T-cell (primary cell): ENCODE measurements around the gene ARHGEF28. TPM values are rescaled to one million over a fixed set of nuclear protein-coding genes. Genes with fewer than 3 reads are reported as not detected.

Source experiments
- ATAC-seq, 4 experiments: fragments of 200-7000 bp in 3 of 4; fragments of 150-1000 bp in 1 of 4; cut with Tn5 transposase; replicated peaks in 1 of 4; 1 replicate in 3 of 4; 2 replicates in 1 of 4; pipeline ENCODE4 v1.10.0; 2021; ENCODE audit warnings: moderate library complexity in 3 of 4, mild to moderate bottlenecking in 2 of 4, moderate number of reproducible peaks in 1 of 4
- CTCF ChIA-PET, 2 donors: fragments of 300-600 bp; sonication (Branson Sonifier 250); formaldehyde crosslinking; loops; one replicate each; lab custom pipeline; 2022; ENCODE audit warnings: antibody characterized with exemption in 2 of 2; lab: Charles Lee
- POLR2A ChIA-PET, 2 donors: fragments of 300-600 bp; sonication (Branson Sonifier 250); formaldehyde crosslinking; loops; one replicate each; lab custom pipeline; 2022; ENCODE audit warnings: antibody characterized with exemption in 2 of 2; lab: Charles Lee
- DNase-seq, 35 experiments: peaks; one replicate each; pipeline versions ENCODE4 v3.0.0 to v3.0.0-alpha.2; 2013 to 2023
- H3K27ac ChIP-seq: one replicate; pipeline ENCODE4 v1.5.1; 2013; ENCODE audit warnings: low read length
- H3K27me3 ChIP-seq, 2 experiments: replicated peaks in 1 of 2; 1 replicate in 1 of 2; 2 replicates in 1 of 2; pipeline versions ENCODE4 v1.6.1 to v1.7.0; 2013; ENCODE audit warnings: low read length in 1 of 2, mixed read lengths in 1 of 2; ENCODE audit not compliant: control insufficient read depth in 2 of 2, insufficient read depth in 2 of 2; ENCODE audit errors: extremely low read depth in 1 of 2
- H3K36me3 ChIP-seq, 2 donors: 1 replicate in 1 of 2; 2 replicates in 1 of 2; pipeline versions ENCODE4 v1.6.1 to v1.7.0; 2013; ENCODE audit warnings: low read length in 1 of 2; ENCODE audit not compliant: control insufficient read depth in 2 of 2, insufficient read depth in 1 of 2; ENCODE audit errors: extremely low read depth in 1 of 2
- H3K4me1 ChIP-seq, 2 experiments: 1 replicate in 1 of 2; 2 replicates in 1 of 2; pipeline versions ENCODE4 v1.6.1 to v1.7.0; 2013; ENCODE audit warnings: low read length in 2 of 2, mixed read lengths in 1 of 2; ENCODE audit not compliant: insufficient read depth in 2 of 2, control insufficient read depth in 1 of 2; ENCODE audit errors: extremely low read depth in 1 of 2
- H3K4me3 ChIP-seq, 2 donors: 1 replicate in 1 of 2; 2 replicates in 1 of 2; pipeline versions ENCODE4 v1.5.1 to v1.7.0; 2013; ENCODE audit warnings: mild to moderate bottlenecking in 2 of 2, low read length in 1 of 2, moderate library complexity in 1 of 2; ENCODE audit not compliant: control insufficient read depth in 1 of 2; ENCODE audit errors: extremely low read depth in 1 of 2
- H3K9me3 ChIP-seq: 2 replicates; pipeline ENCODE4 v1.7.0; 2013
- H3K27ac Mint-ChIP-seq, 2 donors: one replicate each; pipeline ENCODE4 v1.8.0; 2020 to 2021; ENCODE audit warnings: mild to moderate bottlenecking in 2 of 2, mixed read lengths in 2 of 2
- H3K27me3 Mint-ChIP-seq, 2 donors: one replicate each; pipeline ENCODE4 v1.8.0; 2021 to 2022; ENCODE audit warnings: mixed read lengths in 2 of 2
- H3K36me3 Mint-ChIP-seq: one replicate; pipeline ENCODE4 v1.8.0; 2021; ENCODE audit warnings: mixed read lengths
- H3K4me1 Mint-ChIP-seq, 3 donors: one replicate each; pipeline ENCODE4 v1.8.0; 2020 to 2022; ENCODE audit warnings: mixed read lengths in 3 of 3, mild to moderate bottlenecking in 1 of 3
- H3K4me3 Mint-ChIP-seq, 3 donors: one replicate each; pipeline ENCODE4 v1.8.0; 2020 to 2022; ENCODE audit warnings: mild to moderate bottlenecking in 3 of 3, mixed read lengths in 3 of 3, moderate library complexity in 3 of 3
- H3K9me3 Mint-ChIP-seq, 3 donors: one replicate each; pipeline ENCODE4 v1.8.0; 2020 to 2022; ENCODE audit warnings: mixed read lengths in 3 of 3
- WGBS: methylation state at CpG from one replicate; pipeline ENCODE4 v1.1.5; 2013; ENCODE audit warnings: missing lambda C conversion rate; ENCODE audit not compliant: insufficient coverage; 5-methylcytosine and 5-hydroxymethylcytosine counted together
- total RNA-seq, 35 experiments: library from RNA in 6 of 35; stranded (reverse) in 6 of 35; fragments of 120-200 nt in 1 of 35; gene quantifications; one replicate each; pipeline versions ENCODE4 v1.2.1 to v1.2.4 and lab custom pipeline; 2013 to 2026

The ARHGEF28 gene
- total RNA-seq, 5 donors from 2014 or later (not counting 1 experiment from before 2014, with no cell fraction given), result 0.05 to 0.73 (median 0.36) TPM

DNA sequence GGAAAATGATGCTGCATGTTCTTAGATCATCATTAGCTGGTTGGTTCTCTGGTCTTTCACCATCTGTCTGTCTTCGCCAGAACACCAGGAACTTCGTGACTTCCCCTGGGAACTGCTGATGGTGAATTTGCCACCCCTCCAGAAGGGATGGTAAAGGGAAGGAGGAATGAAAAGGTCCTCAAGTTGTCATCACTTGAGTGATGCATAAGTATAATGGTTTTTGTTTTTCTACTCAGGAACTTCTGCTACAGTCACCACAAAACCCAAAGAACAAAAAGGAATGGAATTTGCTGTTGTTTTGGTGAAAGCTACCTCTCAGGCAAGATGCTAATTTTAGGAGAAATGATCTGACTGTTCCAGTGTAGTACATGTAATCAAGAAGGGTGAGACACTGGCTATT is 328.4 kb downstream of the ARHGEF28 start:
- no peak for ATAC-seq
- Mint-ChIP-seq H3K27ac (no peak overlapping the region), H3K4me1 (no peaks in the 10 kb centered on the region), H3K36me3 (no peaks in the 10 kb centered on the region), H3K4me3 (no peak overlapping the region), H3K27me3 (peaks cover 11 to 33% of the 10 kb centered on the region in 2 donors), H3K9me3 (no peaks in the 10 kb centered on the region)
- CTCF ChIA-PET, result no interaction called here
- 81% methylated on average over 2 of the region's 2 CpGs for WGBS
- no peaks in the 10 kb centered on the region for H3K4me1 ChIP-seq
- POLR2A ChIA-PET, result no interaction called here
- H3K36me3 ChIP-seq, result no peaks in the 10 kb centered on the region
- H3K4me3 ChIP-seq, result no peak overlapping the region
- peaks cover 0 to 6% of the 10 kb centered on the region in 2 experiments for H3K27me3 ChIP-seq
- H3K27ac ChIP-seq, result no peak overlapping the region
- DNase-seq, result no peak
- no peaks in the 10 kb centered on the region for H3K9me3 ChIP-seq

DNA sequence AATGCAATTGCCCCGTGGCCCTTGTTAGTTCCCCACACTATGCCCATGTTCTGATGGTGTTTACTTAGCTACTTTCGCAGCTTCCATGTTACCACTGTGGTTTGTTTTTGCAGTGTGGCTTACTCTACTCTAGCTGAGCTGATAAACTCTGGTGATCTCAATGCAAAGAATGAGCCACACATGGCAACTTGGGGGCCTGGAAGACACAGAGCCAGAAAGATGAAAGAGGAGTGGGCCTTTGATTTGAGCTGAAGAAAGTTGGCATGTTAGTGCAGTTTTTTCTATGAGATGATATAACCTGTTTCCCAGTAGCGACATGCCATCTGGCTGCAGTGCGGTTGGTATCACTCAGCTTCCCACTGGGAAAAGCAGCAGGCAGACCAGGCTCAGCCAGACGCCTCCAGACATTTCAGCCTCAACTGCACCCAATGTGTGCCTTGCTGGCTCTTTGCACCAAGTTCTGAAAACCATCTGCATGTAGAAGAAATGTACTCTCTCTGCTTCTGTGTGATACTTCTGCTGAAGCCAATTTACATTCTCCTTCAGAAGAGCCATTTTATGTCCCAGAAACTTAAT is 329.4 kb downstream of the ARHGEF28 start:
- H3K27me3 ChIP-seq, result peaks cover 0 to 6% of the 10 kb centered on the region in 2 experiments
- POLR2A ChIA-PET, result no interaction called here
- no peaks in the 10 kb centered on the region for H3K36me3 Mint-ChIP-seq
- no peaks in the 10 kb centered on the region for H3K36me3 ChIP-seq
- CTCF ChIA-PET, result interaction anchor here in 1 of 2 donors (0.6 kb wide), 2 partner anchors 28 to 707 kb away, joined by 3 read pairs; no protein-coding TSS in a partner anchor
- DNase-seq (no peak), ATAC-seq (no peak)
- H3K9me3 ChIP-seq, result no peaks in the 10 kb centered on the region
- H3K27ac ChIP-seq, result no peak overlapping the region
- H3K4me1 ChIP-seq, result no peaks in the 10 kb centered on the region
- H3K4me1 Mint-ChIP-seq, result no peaks in the 10 kb centered on the region
- no peaks in the 10 kb centered on the region for H3K9me3 Mint-ChIP-seq
- no peak overlapping the region for H3K27ac Mint-ChIP-seq
- 31% methylated on average over 2 of the region's 5 CpGs for WGBS
- no peak overlapping the region for H3K4me3 Mint-ChIP-seq
- peaks cover 14 to 30% of the 10 kb centered on the region in 2 donors for H3K27me3 Mint-ChIP-seq
- H3K4me3 ChIP-seq, result no peak overlapping the region

DNA sequence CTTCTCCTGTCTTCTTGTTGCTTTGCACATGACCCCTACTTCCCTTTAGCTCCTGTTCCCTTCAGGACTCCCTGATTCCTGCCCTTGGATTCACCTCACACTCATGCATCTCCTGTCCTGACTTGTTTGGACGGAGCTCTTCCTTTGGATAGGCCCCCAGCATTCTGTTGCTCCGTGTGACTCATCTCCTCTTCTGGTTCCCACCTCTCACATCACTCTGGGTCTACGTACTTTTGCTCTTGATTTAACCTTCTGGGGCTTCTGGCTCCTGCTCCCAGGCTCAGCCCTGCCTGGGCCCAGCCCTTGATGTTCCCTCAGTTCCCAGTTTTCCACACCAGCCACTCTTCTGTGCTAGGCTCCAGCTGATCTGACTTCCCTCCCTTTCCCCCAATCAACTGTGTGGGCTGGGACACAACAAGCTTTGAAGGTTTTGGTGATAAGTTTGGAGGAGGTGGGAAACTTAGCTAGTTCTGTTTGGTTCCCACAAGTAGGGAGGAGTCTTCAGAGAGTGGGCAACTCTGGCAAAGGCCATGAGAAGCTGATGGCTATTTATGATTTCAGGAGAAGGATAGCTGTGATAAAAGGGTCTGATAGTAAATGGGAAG is 331.5 kb downstream of the ARHGEF28 start:
- H3K4me1 ChIP-seq, result no peaks in the 10 kb centered on the region
- Mint-ChIP-seq H3K27me3 (peaks cover 17 to 22% of the 10 kb centered on the region in 2 donors), H3K27ac (no peak overlapping the region), H3K9me3 (no peaks in the 10 kb centered on the region), H3K4me3 (no peak overlapping the region), H3K36me3 (no peaks in the 10 kb centered on the region), H3K4me1 (no peaks in the 10 kb centered on the region)
- no peaks in the 10 kb centered on the region for H3K36me3 ChIP-seq
- ATAC-seq (no peak), DNase-seq (no peak)
- ChIA-PET POLR2A (no interaction called here), CTCF (no interaction called here)
- 75% methylated on average over 3 of the region's 3 CpGs for WGBS
- peaks cover 0 to 6% of the 10 kb centered on the region in 2 experiments for H3K27me3 ChIP-seq
- H3K9me3 ChIP-seq, result no peaks in the 10 kb centered on the region
- no peak overlapping the region for H3K27ac ChIP-seq
- no peak overlapping the region for H3K4me3 ChIP-seq

DNA sequence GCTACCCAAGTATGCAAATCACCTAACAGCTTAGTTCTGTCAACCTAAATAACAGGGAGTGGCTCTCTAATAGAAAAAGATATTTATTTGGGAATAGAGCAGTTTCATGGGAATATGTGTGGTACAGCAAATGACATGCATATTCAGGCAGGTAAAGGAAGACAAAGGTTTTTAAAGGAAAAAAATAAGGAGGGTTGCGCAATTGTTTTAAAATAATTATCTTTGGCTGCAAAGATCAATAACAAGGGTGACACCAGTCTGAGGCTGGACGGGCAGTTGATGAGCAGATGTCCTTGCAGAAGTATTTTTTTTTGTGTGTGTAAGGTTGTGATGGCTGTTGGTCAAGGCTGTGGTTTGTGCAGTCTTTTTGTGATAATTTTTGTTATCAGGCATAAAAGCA is 332.0 kb downstream of the ARHGEF28 start:
- no peaks in the 10 kb centered on the region for H3K4me1 Mint-ChIP-seq
- no peak overlapping the region for H3K27ac Mint-ChIP-seq
- no peaks in the 10 kb centered on the region for H3K36me3 ChIP-seq
- peaks cover 0 to 3% of the 10 kb centered on the region in 2 experiments for H3K27me3 ChIP-seq
- no peaks in the 10 kb centered on the region for H3K4me1 ChIP-seq
- CTCF ChIA-PET, result no interaction called here
- H3K9me3 Mint-ChIP-seq, result no peaks in the 10 kb centered on the region
- ATAC-seq, result no peak
- H3K4me3 Mint-ChIP-seq, result no peak overlapping the region
- DNase-seq, result no peak
- no peak overlapping the region for H3K27ac ChIP-seq
- H3K9me3 ChIP-seq, result no peaks in the 10 kb centered on the region
- H3K36me3 Mint-ChIP-seq, result no peaks in the 10 kb centered on the region
- peaks cover 17 to 22% of the 10 kb centered on the region in 2 donors for H3K27me3 Mint-ChIP-seq
- no peak overlapping the region for H3K4me3 ChIP-seq
- 63% methylated on average over 1 of the region's 2 CpGs for WGBS
- POLR2A ChIA-PET, result no interaction called here

DNA sequence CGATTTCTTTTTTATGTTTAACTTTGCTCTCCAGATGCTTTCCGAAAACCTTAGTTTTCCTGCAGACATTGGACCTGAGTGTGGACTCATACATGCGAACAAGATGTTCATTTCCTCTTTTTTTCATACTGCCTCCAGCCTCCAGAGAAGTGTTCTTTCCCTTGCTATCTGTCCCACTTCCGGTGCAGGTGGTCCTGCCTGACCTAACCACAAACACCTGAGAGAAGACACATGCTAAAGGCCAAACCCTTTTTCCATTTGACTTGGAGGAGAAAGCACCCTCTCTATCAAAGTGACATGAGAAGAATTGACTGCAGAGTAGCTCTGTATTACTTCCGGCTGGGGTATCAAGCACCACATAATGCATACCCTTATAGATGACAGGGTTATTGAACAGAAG is 334.0 kb downstream of the ARHGEF28 start:
- H3K4me1 Mint-ChIP-seq, result no peaks in the 10 kb centered on the region
- ATAC-seq (no peak), DNase-seq (no peak)
- Histone ChIP-seq H3K27ac (no peak overlapping the region), H3K4me1 (no peaks in the 10 kb centered on the region), H3K27me3 (peaks cover 0 to 3% of the 10 kb centered on the region in 2 experiments), H3K36me3 (no peaks in the 10 kb centered on the region), H3K4me3 (no peak overlapping the region), H3K9me3 (no peaks in the 10 kb centered on the region)
- H3K27me3 Mint-ChIP-seq, result peaks cover 17 to 25% of the 10 kb centered on the region in 2 donors
- H3K9me3 Mint-ChIP-seq, result no peaks in the 10 kb centered on the region
- no peak overlapping the region for H3K4me3 Mint-ChIP-seq
- CTCF ChIA-PET, result no interaction called here
- POLR2A ChIA-PET, result no interaction called here
- 28% methylated on average over 4 of the region's 5 CpGs for WGBS
- H3K27ac Mint-ChIP-seq, result no peak overlapping the region
- H3K36me3 Mint-ChIP-seq, result no peaks in the 10 kb centered on the region

DNA sequence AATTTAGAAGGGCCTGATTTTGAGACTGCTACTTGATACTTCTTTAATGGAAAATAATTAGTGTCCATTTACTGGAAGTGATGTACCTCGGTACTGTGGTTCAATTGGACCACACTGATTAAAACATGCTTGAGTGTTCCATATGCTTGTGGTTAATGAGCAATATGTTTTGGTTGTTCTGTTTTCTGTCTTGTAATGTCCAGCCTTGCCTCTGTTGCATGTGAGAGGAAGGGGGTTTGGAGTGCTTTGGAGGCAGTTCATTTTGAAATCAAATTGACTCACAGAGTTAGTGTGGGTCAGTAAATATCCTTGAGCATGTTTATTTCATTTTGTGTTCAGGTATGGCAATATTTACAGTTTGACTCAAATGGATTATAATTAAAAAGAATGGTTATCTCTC is 334.4 kb downstream of the ARHGEF28 start:
- no peaks in the 10 kb centered on the region for H3K36me3 ChIP-seq
- Mint-ChIP-seq H3K36me3 (no peaks in the 10 kb centered on the region), H3K27me3 (peaks cover 17 to 25% of the 10 kb centered on the region in 2 donors), H3K4me3 (no peak overlapping the region), H3K9me3 (no peaks in the 10 kb centered on the region), H3K4me1 (no peaks in the 10 kb centered on the region), H3K27ac (no peak overlapping the region)
- no peaks in the 10 kb centered on the region for H3K9me3 ChIP-seq
- POLR2A ChIA-PET, result no interaction called here
- H3K27me3 ChIP-seq, result peaks cover 0 to 1% of the 10 kb centered on the region in 2 experiments
- WGBS, result 89% methylated on average over 1 of the region's 1 CpG
- CTCF ChIA-PET, result no interaction called here
- no peaks in the 10 kb centered on the region for H3K4me1 ChIP-seq
- no peak overlapping the region for H3K27ac ChIP-seq
- no peak for DNase-seq
- H3K4me3 ChIP-seq, result no peak overlapping the region
- ATAC-seq, result no peak
